Type B pancreatic cell (in vitro differentiated cells): ENCODE measurements around the gene NUPR1. TPM values are rescaled to one million over a fixed set of nuclear protein-coding genes. Genes with fewer than 3 reads are reported as not detected.

Experiments
- DNase-seq: peaks from one replicate; pipeline ENCODE4 v3.0.0; 2021; ENCODE audit warnings: mixed read lengths; ENCODE audit not compliant: unreplicated experiment; ENCODE audit errors: extremely low spot score
- H3K27ac Mint-ChIP-seq: 2 replicates; pipeline ENCODE4 v1.8.0; 2021; ENCODE audit warnings: mild to moderate bottlenecking, mixed read lengths
- H3K27me3 Mint-ChIP-seq: 2 replicates; pipeline ENCODE4 v1.8.0; 2021; ENCODE audit warnings: mixed read lengths
- H3K36me3 Mint-ChIP-seq: 2 replicates; pipeline ENCODE4 v1.8.0; 2021; ENCODE audit warnings: mixed read lengths
- H3K4me1 Mint-ChIP-seq: one replicate; pipeline ENCODE4 v1.8.0; 2021; ENCODE audit warnings: mixed read lengths; ENCODE audit not compliant: unreplicated experiment
- H3K4me3 Mint-ChIP-seq: 2 replicates; pipeline ENCODE4 v1.8.0; 2021; ENCODE audit warnings: mild to moderate bottlenecking, mixed read lengths
- H3K9me3 Mint-ChIP-seq: 2 replicates; pipeline ENCODE4 v1.8.0; 2021; ENCODE audit warnings: mixed read lengths
- CTCF ChIP-seq: fragments of 200-600 bp; sonication (generic); conservative IDR thresholded peaks from 2 replicates; pipeline ENCODE4 v1.5.0; 2021; ENCODE audit warnings: antibody characterized with exemption, mild to moderate bottlenecking
- total RNA-seq: library from RNA; stranded (reverse); gene quantifications from 2 replicates; pipeline ENCODE4 v1.2.1, GENCODE V29; 2021; ENCODE audit warnings: low replicate concordance

NUPR1 gene
- total RNA-seq, 1 donor from 2014 or later = 1.2 TPM

GRCh38 chr16:28514246-28514645, 24.5 kb downstream of the NUPR1 start:
- H3K36me3 Mint-ChIP-seq = no peaks in the 10 kb centered on the region

GRCh38 chr16:28513484-28514181, 25.1 kb downstream of the NUPR1 start:
- Mint-ChIP-seq H3K27ac (no peak overlapping the region), H3K4me1 (no peaks in the 10 kb centered on the region), H3K4me3 (no peak overlapping the region), H3K27me3 (no peaks in the 10 kb centered on the region), H3K36me3 (no peaks in the 10 kb centered on the region), H3K9me3 (no peaks in the 10 kb centered on the region)
- TF ChIP-seq CTCF = no peak
- no peak for DNase-seq

More at GRCh38 chr16:28514246-28514645, 24.5 kb downstream of the NUPR1 start:
- no peak overlapping the region for H3K4me3 Mint-ChIP-seq
- H3K9me3 Mint-ChIP-seq = no peaks in the 10 kb centered on the region
- no peaks in the 10 kb centered on the region for H3K27me3 Mint-ChIP-seq
- H3K27ac Mint-ChIP-seq = no peak overlapping the region
- no peak for TF ChIP-seq CTCF
- no peak for DNase-seq
- no peaks in the 10 kb centered on the region for H3K4me1 Mint-ChIP-seq

- TF ChIP-seq CTCF = no peak
- no peak overlapping the region for H3K27ac Mint-ChIP-seq
- no peak for DNase-seq
- no peak overlapping the region for H3K4me3 Mint-ChIP-seq
- no peaks in the 10 kb centered on the region for H3K4me1 Mint-ChIP-seq
- no peaks in the 10 kb centered on the region for H3K36me3 Mint-ChIP-seq
- H3K27me3 Mint-ChIP-seq = no peaks in the 10 kb centered on the region
- H3K9me3 Mint-ChIP-seq = no peaks in the 10 kb centered on the region
These were observed 26.7 kb downstream of the NUPR1 start for GRCh38 chr16:28511801-28512789.

GRCh38 chr16:28511031-28511430, 27.7 kb downstream of the NUPR1 start:
- no peak for TF ChIP-seq CTCF
- Mint-ChIP-seq H3K36me3 (no peaks in the 10 kb centered on the region), H3K4me3 (no peak overlapping the region), H3K27ac (peak overlapping the region; percentile 39), H3K27me3 (peaks cover 5% of the 10 kb centered on the region), H3K9me3 (no peaks in the 10 kb centered on the region), H3K4me1 (no peaks in the 10 kb centered on the region)
- DNase-seq = no peak

DNA sequence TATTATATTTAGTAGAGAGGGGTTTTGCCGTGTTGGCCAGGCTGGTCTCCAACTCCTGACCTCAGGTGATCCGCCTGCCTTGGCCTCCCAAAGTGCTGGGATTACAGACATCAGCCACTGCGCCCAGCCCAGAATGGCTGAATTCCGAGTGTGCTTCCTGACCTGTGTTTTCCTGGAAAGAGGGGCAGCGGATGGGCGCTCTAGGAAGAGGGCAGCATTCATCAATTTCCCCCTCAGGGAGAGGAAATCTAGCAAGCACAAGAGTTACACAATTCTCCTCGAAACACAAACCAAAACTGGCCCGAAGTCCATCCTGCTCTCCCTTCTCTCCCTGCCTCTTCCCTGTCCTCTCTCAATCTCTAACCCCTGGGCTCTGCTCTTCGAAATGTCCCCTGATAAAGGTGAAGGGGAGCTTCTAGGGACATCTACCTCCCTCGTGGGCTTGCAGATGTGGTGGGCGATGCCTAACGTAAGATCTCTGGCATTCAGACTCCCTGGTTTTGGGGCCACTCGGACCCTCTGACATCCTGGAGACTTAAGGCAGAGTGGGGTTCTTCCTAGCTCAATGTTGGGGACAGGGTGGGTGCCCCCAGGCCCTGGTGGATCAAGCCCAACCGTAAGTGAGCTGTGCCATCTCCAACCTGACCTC, 33.2 kb downstream of the NUPR1 start:
- no peak overlapping the region for H3K27ac Mint-ChIP-seq
- no peaks in the 10 kb centered on the region for H3K9me3 Mint-ChIP-seq

More for the DNA sequence above, 33.2 kb downstream of the NUPR1 start:
- Mint-ChIP-seq H3K4me3 (no peak overlapping the region), H3K36me3 (no peaks in the 10 kb centered on the region), H3K4me1 (no peaks in the 10 kb centered on the region), H3K27me3 (peaks cover 5% of the 10 kb centered on the region)
- no peak for DNase-seq
- TF ChIP-seq CTCF = no peak
